IMR-90 (cell line): ENCODE results near the gene WDR81. TPM values are rescaled to one million over a fixed set of nuclear protein-coding genes. Genes with fewer than 3 reads are reported as not detected.

ENCODE experiments used
- ATAC-seq: fragments of 200-7000 bp; cut with Tn5 transposase; 2 replicates; pipeline ENCODE4 v1.9.1; 2020; ENCODE audit warnings: low read depth, mild to moderate bottlenecking, moderate library complexity
- BruUV-seq: library from RNA; stranded (reverse); fragments of 400-500 nt; replicated peaks from 2 replicates; lab custom pipeline; 2021; lab: Mats Ljungman, UMichigan
- CTCF ChIA-PET: fragments of 300-600 bp; formaldehyde crosslinking; extraction: SDS; loops from one replicate; lab custom pipeline; 2021; ENCODE audit warnings: antibody characterized with exemption; lab: Yijun Ruan, JAX
- POLR2A ChIA-PET: fragments of 300-600 bp; sonication (Branson Sonifier 250); formaldehyde crosslinking; loops from one replicate; lab custom pipeline; 2022; ENCODE audit warnings: antibody characterized with exemption; ENCODE audit not compliant: unreplicated experiment; lab: Charles Lee
- DNase-seq: peaks from one replicate; pipeline ENCODE4 v3.0.0; 2013
- H2AFZ ChIP-seq: replicated peaks from 2 replicates; pipeline ENCODE3; 2013; ENCODE audit warnings: low read length, mild to moderate bottlenecking; ENCODE audit not compliant: poor library complexity
- H2AK5ac ChIP-seq: 2 replicates; pipeline ENCODE4 v1.6.1; 2013; ENCODE audit warnings: low read depth, low read length, inconsistent platforms
- H2AK9ac ChIP-seq: replicated peaks from 2 replicates; pipeline ENCODE3; 2013; ENCODE audit warnings: mild to moderate bottlenecking, low read depth, low read length, moderate library complexity; ENCODE audit not compliant: poor library complexity
- H2BK120ac ChIP-seq: 2 replicates; pipeline ENCODE4 v1.6.1; 2013; ENCODE audit warnings: low read depth, low read length, inconsistent platforms
- H2BK15ac ChIP-seq: 3 replicates; pipeline ENCODE4 v1.6.1; 2013; ENCODE audit warnings: low read depth, low read length, inconsistent platforms
- H2BK20ac ChIP-seq: 2 replicates; pipeline ENCODE4 v1.6.1; 2013; ENCODE audit warnings: low read depth, mild to moderate bottlenecking, inconsistent platforms, low read length, moderate library complexity
- H2BK5ac ChIP-seq: 2 replicates; pipeline ENCODE4 v1.6.1; 2013; ENCODE audit warnings: mild to moderate bottlenecking, low read depth, low read length, inconsistent platforms; ENCODE audit not compliant: poor library complexity, severe bottlenecking
- H3K14ac ChIP-seq: replicated peaks from 2 replicates; pipeline ENCODE4 v1.6.1; 2013; ENCODE audit warnings: low read depth, low read length, inconsistent platforms
- H3K18ac ChIP-seq: 2 replicates; pipeline ENCODE4 v1.6.1; 2013; ENCODE audit warnings: low read depth, low read length, control low read depth
- H3K23ac ChIP-seq: 2 replicates; pipeline ENCODE4 v1.6.1; 2013; ENCODE audit warnings: low read depth, low read length, inconsistent platforms
- H3K27ac ChIP-seq: 2 replicates; pipeline ENCODE4 v1.5.1; 2013; ENCODE audit warnings: mild to moderate bottlenecking, control low read depth, low read length; ENCODE audit not compliant: insufficient read depth
- H3K27me3 ChIP-seq: 2 replicates; pipeline ENCODE4 v1.6.1; 2013; ENCODE audit warnings: low read length; ENCODE audit not compliant: control insufficient read depth, insufficient read depth
- H3K36me3 ChIP-seq: 2 replicates; pipeline ENCODE4 v1.6.1; 2013; ENCODE audit warnings: low read length, mixed read lengths; ENCODE audit not compliant: control insufficient read depth, insufficient read depth
- H3K4ac ChIP-seq: 2 replicates; pipeline ENCODE4 v1.6.1; 2013; ENCODE audit warnings: low read depth, low read length, inconsistent platforms
- H3K4me1 ChIP-seq: 2 replicates; pipeline ENCODE4 v1.6.1; 2013; ENCODE audit warnings: low read length, mixed read lengths; ENCODE audit not compliant: control insufficient read depth, insufficient read depth
- H3K4me2 ChIP-seq: 2 replicates; pipeline ENCODE4 v1.6.1; 2013; ENCODE audit warnings: low read depth, mild to moderate bottlenecking, control low read depth, low read length, moderate library complexity
- H3K4me3 ChIP-seq: 2 replicates; pipeline ENCODE4 v1.5.1; 2013; ENCODE audit warnings: low read depth, mild to moderate bottlenecking, control low read depth, low read length, moderate library complexity; ENCODE audit not compliant: insufficient read depth
- H3K56ac ChIP-seq: 2 replicates; pipeline ENCODE4 v1.6.1; 2013; ENCODE audit warnings: low read length, inconsistent platforms; ENCODE audit not compliant: insufficient read depth; ENCODE audit errors: extremely low read depth
- H3K79me1 ChIP-seq, 2 experiments: 2 replicates each; pipeline ENCODE4 v1.6.1; 2013; ENCODE audit warnings: low read length in 2 of 2, inconsistent platforms in 1 of 2, low read depth in 1 of 2
- H3K9ac ChIP-seq: 2 replicates; pipeline ENCODE4 v1.6.1; 2013; ENCODE audit warnings: low read depth, low read length, control low read depth
- H3K9me1 ChIP-seq: 2 replicates; pipeline ENCODE4 v1.6.1; 2013; ENCODE audit warnings: low read length, inconsistent platforms; ENCODE audit not compliant: insufficient read depth
- H3K9me3 ChIP-seq: 2 replicates; pipeline ENCODE4 v1.6.1; 2013; ENCODE audit warnings: low read length; ENCODE audit not compliant: control insufficient read depth, insufficient read depth
- H4K20me1 ChIP-seq: 2 replicates; pipeline ENCODE4 v1.6.1; 2013; ENCODE audit warnings: low read length, inconsistent platforms; ENCODE audit not compliant: insufficient read depth
- H4K5ac ChIP-seq: 2 replicates; pipeline ENCODE4 v1.6.1; 2013; ENCODE audit warnings: mild to moderate bottlenecking, low read depth, low read length, control low read depth
- H4K8ac ChIP-seq, 2 experiments: 2 replicates each; pipeline ENCODE4 v1.6.1; 2013; ENCODE audit warnings: low read depth in 2 of 2, low read length in 2 of 2, control low read depth in 1 of 2, inconsistent platforms in 1 of 2
- H4K91ac ChIP-seq: 2 replicates; pipeline ENCODE4 v1.6.1; 2013; ENCODE audit warnings: low read depth, low read length, inconsistent platforms; ENCODE audit not compliant: insufficient read depth
- CHD1 ChIP-seq: IDR thresholded peaks from 2 replicates; pipeline ENCODE4 v1.6.1; 2012; ENCODE audit warnings: low read depth, low read length, improper control_type of control experiment
- CTCF ChIP-seq: conservative IDR thresholded peaks from 2 replicates; pipeline ENCODE4 v1.5.1; 2012; ENCODE audit warnings: mild to moderate bottlenecking, low read depth, low read length, improper control_type of control experiment
- ELK1 ChIP-seq: fragments of 150-350 bp; IDR thresholded peaks from 2 replicates; pipeline ENCODE4 v1.6.1; 2016; ENCODE audit warnings: low read depth, mild to moderate bottlenecking, low read length, moderate library complexity, borderline replicate concordance
- MAZ ChIP-seq: IDR thresholded peaks from 2 replicates; pipeline ENCODE4 v1.6.1; 2012; ENCODE audit warnings: low read depth, mild to moderate bottlenecking, low read length, improper control_type of control experiment, moderate library complexity, borderline replicate concordance
- MXI1 ChIP-seq: IDR thresholded peaks from 2 replicates; pipeline ENCODE4 v1.6.1; 2012; ENCODE audit warnings: low read depth, mild to moderate bottlenecking, low read length, moderate library complexity, borderline replicate concordance
- NFE2L2 ChIP-seq: fragments of 150-350 bp; IDR thresholded peaks from 2 replicates; pipeline ENCODE4 v1.6.1; 2016; ENCODE audit warnings: low read depth, mild to moderate bottlenecking, low read length
- POLR2A ChIP-seq: IDR thresholded peaks from 2 replicates; pipeline ENCODE4 v1.6.1; 2012; ENCODE audit warnings: mild to moderate bottlenecking, low read depth, low read length
- RFX5 ChIP-seq: IDR thresholded peaks from 2 replicates; pipeline ENCODE4 v1.8.0; 2012; ENCODE audit warnings: low read depth, mild to moderate bottlenecking, low read length, moderate library complexity
- SMC3 ChIP-seq: fragments of 150-350 bp; IDR thresholded peaks from 2 replicates; pipeline ENCODE4 v1.6.1; 2016; ENCODE audit warnings: low read depth, mild to moderate bottlenecking, antibody characterized with exemption, low read length, moderate library complexity
- USF2 ChIP-seq: fragments of 150-350 bp; IDR thresholded peaks from 2 replicates; pipeline ENCODE4 v1.6.1; 2017; ENCODE audit warnings: mild to moderate bottlenecking, antibody characterized with exemption, low read length, low read depth
- WGBS, 2 experiments: methylation state at CpG; one replicate each; pipeline versions ENCODE4 v1.1.5 to v1.1.7; 2013; ENCODE audit warnings: missing lambda C conversion rate in 2 of 2; ENCODE audit not compliant: insufficient read length in 1 of 2; ENCODE audit errors: extremely low coverage in 2 of 2; 5-methylcytosine and 5-hydroxymethylcytosine counted together
- dilution Hi-C: fragments of 300-500 bp; cut with HindIII; formaldehyde crosslinking; loops from one replicate; pipeline ENCODE4 v1.14.3; 2018; ENCODE audit warnings: low sequenced_read_pairs; ENCODE audit not compliant: unreplicated experiment
- in situ Hi-C: fragments of 300-500 bp; cut with MboI; formaldehyde crosslinking; loops from 3 replicates; pipeline ENCODE4 v1.14.3; 2019; ENCODE audit warnings: low sequenced_read_pairs, inconsistent platforms, mixed read lengths
- intact Hi-C: fragments of 100-400 bp; cut with micrococcal nuclease; formaldehyde crosslinking; loops from 2 replicates; pipeline ENCODE4 v1.10.0; 2022
- polyA plus RNA-seq, 3 experiments: library from polyadenylated mRNA; depleted of rRNA; stranded (reverse); fragments of >200 nt; gene quantifications; 2 replicates each; pipeline ENCODE4 v1.2.3, GENCODE V29; 2012; ENCODE audit warnings: low replicate concordance in 1 of 3
- total RNA-seq: library from RNA; depleted of rRNA; stranded (reverse); fragments of >200 nt; gene quantifications from 2 replicates; pipeline ENCODE4 v1.2.3, GENCODE V29; 2012

Gene WDR81
- total and polyA plus RNA-seq, 2 of the 4 experiments (the other 2 are of a cell fraction): 3.0 to 8.4 TPM

GRCh38 chr17:1755827-1756262 lies 31.3 kb downstream of the WDR81 start:
- DNase-seq (no peak), ATAC-seq (no peak)

More at GRCh38 chr17:1755827-1756262, 31.3 kb downstream of the WDR81 start:
- H2AK5ac ChIP-seq: no peak overlapping the region
- H2BK120ac ChIP-seq: no peak overlapping the region
- no peak overlapping the region for H3K9ac ChIP-seq
- no peak overlapping the region for H4K91ac ChIP-seq
- no peak overlapping the region for H2BK5ac ChIP-seq
- H3K4me1 ChIP-seq: no peaks in the 10 kb centered on the region
- no peaks in the 10 kb centered on the region for H3K9me1 ChIP-seq
- intact Hi-C loops: no loop called here
- no peak overlapping the region for H3K18ac ChIP-seq
- no peak overlapping the region for H3K4me3 ChIP-seq
- no peak overlapping the region for H3K14ac ChIP-seq
- no peaks in the 10 kb centered on the region for H3K9me3 ChIP-seq
- ChIA-PET POLR2A (interaction anchor here (0.6 kb wide), 1 partner anchor 47 kb away, joined by 3 read pairs; no protein-coding TSS in a partner anchor), CTCF (no interaction called here)
- H2BK15ac ChIP-seq: no peak overlapping the region
- H3K23ac ChIP-seq: no peak overlapping the region
- in situ Hi-C loops: no loop called here
- dilution Hi-C loops: no loop called here
- peaks cover 2% of the 10 kb centered on the region; the same call in 1 of the 2 replicates for H3K27me3 ChIP-seq
- H4K20me1 ChIP-seq: no peaks in the 10 kb centered on the region
- TF ChIP-seq USF2 (no peak), NFE2L2 (no peak), RFX5 (no peak), SMC3 (no peak), POLR2A (no peak), MAZ (no peak), MXI1 (no peak), CHD1 (no peak), CTCF (no peak), ELK1 (no peak)
- BruUV-seq: no TSS peak
- H4K5ac ChIP-seq: no peak overlapping the region
- no peak overlapping the region for H3K56ac ChIP-seq
- H3K27ac ChIP-seq: no peak overlapping the region
- H4K8ac ChIP-seq: no peak overlapping the region
- H3K36me3 ChIP-seq: no peaks in the 10 kb centered on the region
- no peak overlapping the region for H3K4me2 ChIP-seq
- H3K79me1 ChIP-seq: no peaks in the 10 kb centered on the region
- no peak overlapping the region for H2BK20ac ChIP-seq
- no peak overlapping the region for H3K4ac ChIP-seq
- 52% methylated on average over 11 of the region's 17 CpGs; no CpG with 5 or more reads in 1 of the 2 experiments for WGBS, 2 experiments
- peak overlapping the region; percentile 70 for H2AFZ ChIP-seq
- no peak overlapping the region for H2AK9ac ChIP-seq
